Measurements from ENCODE around the gene TTC27.

TTC27 gene

GRCh38 chr2:32652555-32653209, 24.8 kb downstream of the TTC27 start:
- TF ChIP-seq CTCF (IDR thresholded peaks at IDR 0.05; ENCODE audit: low read depth, low read length) = no peak
- Histone ChIP-seq H3K27me3 (no peaks in the 10 kb centered on the region), H3K36me3 (no peaks in the 10 kb centered on the region)

GRCh38 chr2:32656069-32656468, 28.2 kb downstream of the TTC27 start:
- no peak for TF ChIP-seq CTCF (IDR thresholded peaks at IDR 0.05; ENCODE audit: low read depth, low read length)
- H3K4me1 ChIP-seq = no peaks in the 10 kb centered on the region; the same call in 1 of the 2 replicates
- no peak for DNase-seq
- H3K9me3 ChIP-seq = no peaks in the 10 kb centered on the region
- H3K36me3 ChIP-seq = no peaks in the 10 kb centered on the region
- no peak overlapping the region for H3K4me3 ChIP-seq (ENCODE audit: low read depth, low read length)
- H3K27me3 ChIP-seq = no peaks in the 10 kb centered on the region

More at GRCh38 chr2:32652555-32653209, 24.8 kb downstream of the TTC27 start:
- Histone ChIP-seq H3K4me3 (ENCODE audit: low read depth, low read length) (no peak overlapping the region), H3K4me1 (no peaks in the 10 kb centered on the region; the same call in 1 of the 2 replicates), H3K9me3 (no peaks in the 10 kb centered on the region)
- no peak for DNase-seq

- no peaks in the 10 kb centered on the region for H3K36me3 ChIP-seq
- TF ChIP-seq CTCF (IDR thresholded peaks at IDR 0.05; ENCODE audit: low read depth, low read length) = no peak
- no peaks in the 10 kb centered on the region; the same call in 1 of the 2 replicates for H3K9me3 ChIP-seq
- H3K4me3 ChIP-seq (ENCODE audit: low read depth, low read length) = no peak overlapping the region
- no peaks in the 10 kb centered on the region for H3K27me3 ChIP-seq
- H3K4me1 ChIP-seq = no peaks in the 10 kb centered on the region
- DNase-seq = no peak
Observed at GRCh38 chr2:32663864-32664263, 36.0 kb downstream of the TTC27 start.

GRCh38 chr2:32666704-32667103, 38.9 kb downstream of the TTC27 start:
- Histone ChIP-seq H3K36me3 (no peaks in the 10 kb centered on the region), H3K4me3 (ENCODE audit: low read depth, low read length) (no peak overlapping the region), H3K27me3 (no peaks in the 10 kb centered on the region), H3K9me3 (no peaks in the 10 kb centered on the region; the same call in 1 of the 2 replicates), H3K4me1 (no peaks in the 10 kb centered on the region)
- no peak for DNase-seq
- no peak for TF ChIP-seq CTCF (IDR thresholded peaks at IDR 0.05; ENCODE audit: low read depth, low read length)

- Histone ChIP-seq H3K9me3 (no peaks in the 10 kb centered on the region; the same call in 1 of the 2 replicates), H3K36me3 (no peaks in the 10 kb centered on the region), H3K27me3 (no peaks in the 10 kb centered on the region), H3K4me1 (no peaks in the 10 kb centered on the region), H3K4me3 (ENCODE audit: low read depth, low read length) (no peak overlapping the region)
- TF ChIP-seq CTCF (IDR thresholded peaks at IDR 0.05; ENCODE audit: low read depth, low read length) = no peak
- no peak for DNase-seq
Observed at GRCh38 chr2:32668254-32668653, 40.4 kb downstream of the TTC27 start.

GRCh38 chr2:32671885-32672533, 44.2 kb downstream of the TTC27 start:
- no peaks in the 10 kb centered on the region for H3K27me3 ChIP-seq
- DNase-seq = no peak
- no peaks in the 10 kb centered on the region for H3K4me1 ChIP-seq
- H3K4me3 ChIP-seq (ENCODE audit: low read depth, low read length) = no peak overlapping the region
- no peaks in the 10 kb centered on the region for H3K9me3 ChIP-seq
- no peak for TF ChIP-seq CTCF (IDR thresholded peaks at IDR 0.05; ENCODE audit: low read depth, low read length)
- no peaks in the 10 kb centered on the region for H3K36me3 ChIP-seq

All from BE2C (cell line).